A549 (cell line): ENCODE data around the gene AKIRIN1. TPM values are rescaled to one million over a fixed set of nuclear protein-coding genes. Genes with fewer than 3 reads are reported as not detected.
"Not testable (repeated sequence)": the region's sequence is repeated elsewhere in the genome, so short reads cannot be mapped to it uniquely, and the experiment has no call there.

Source experiments
- ATAC-seq, 2 experiments: fragments of 200-7000 bp in 1 of 2; fragments of >200 bp in 1 of 2; cut with Nextera tagmentation in 1 of 2; cut with Tn5 transposase in 1 of 2; 3 replicates each; pipeline versions ENCODE4 v1.8.0 to v1.9.1; 2018 to 2020; ENCODE audit warnings: mild to moderate bottlenecking in 1 of 2, moderate library complexity in 1 of 2
- CTCF ChIA-PET: fragments of 300-600 bp; sonication (Branson Sonifier 250); formaldehyde crosslinking; extraction: SDS; loops from one replicate; lab custom pipeline; 2021; ENCODE audit warnings: antibody characterized with exemption, inconsistent platforms; lab: Yijun Ruan, JAX
- POLR2A ChIA-PET: fragments of 350-600 bp; formaldehyde crosslinking; extraction: SDS; loops from one replicate; lab custom pipeline; 2021; ENCODE audit warnings: antibody characterized with exemption, inconsistent platforms; lab: Yijun Ruan, JAX
- DNase-seq, 2 experiments: peaks; one replicate each; pipeline versions ENCODE4 v3.0.0 to v3.0.0-alpha.2; 2011 to 2016; ENCODE audit warnings: low read depth in 1 of 2, low spot score in 1 of 2
- FAIRE-seq: peaks from 2 replicates; lab custom pipeline; 2011; peaks lifted over from hg19 to GRCh38; lab: Jason Lieb, UNC
- H3K27ac ChIP-seq, 2 experiments: fragments of >200 bp; sonication (Bioruptor Twin); formaldehyde crosslinking; 3 replicates each; pipeline ENCODE4 v1.5.1; 2016 to 2017
- H3K4me1 ChIP-seq: fragments of >200 bp; sonication (Bioruptor Twin); formaldehyde crosslinking; 3 replicates; pipeline ENCODE4 v1.6.1; 2016
- H3K4me2 ChIP-seq: fragments of >200 bp; sonication (Bioruptor Twin); formaldehyde crosslinking; 3 replicates; pipeline ENCODE4 v1.6.1; 2016
- H3K4me3 ChIP-seq: fragments of >200 bp; sonication (Bioruptor Twin); formaldehyde crosslinking; 3 replicates; pipeline ENCODE4 v1.5.1; 2016
- H3K9me3 ChIP-seq: fragments of >200 bp; sonication (Bioruptor Twin); formaldehyde crosslinking; 3 replicates; pipeline ENCODE4 v1.6.1; 2016
- ATOH8 ChIP-seq: fragments of 250-450 bp; sonication (Bioruptor Pico); IDR thresholded peaks from 2 replicates; pipeline ENCODE4 v1.5.0; 2020; ENCODE audit warnings: low read depth, mild to moderate bottlenecking, moderate library complexity
- BHLHE40 ChIP-seq: IDR thresholded peaks from 2 replicates; pipeline ENCODE4 v1.6.1; 2012; ENCODE audit warnings: low read depth, low read length, inconsistent platforms
- CBX8 ChIP-seq: fragments of 200-600 bp; sonication (generic); IDR thresholded peaks from 2 replicates; pipeline ENCODE4 v1.6.1; 2016
- CTCF ChIP-seq: fragments of >200 bp; sonication (Bioruptor Twin); formaldehyde crosslinking; IDR thresholded peaks from 3 replicates; pipeline ENCODE4 v1.5.1; 2016
- ESRRA ChIP-seq: fragments of 150-350 bp; IDR thresholded peaks from 2 replicates; pipeline ENCODE4 v1.6.1; 2014; ENCODE audit warnings: mild to moderate bottlenecking, low read length, borderline replicate concordance
- FOSL2 ChIP-seq, 2 experiments: fragments of 450-650 bp in 1 of 2; fragments of >200 bp in 1 of 2; sonication (Bioruptor Twin) in 1 of 2; formaldehyde crosslinking; IDR thresholded peaks; 2 replicates each; pipeline versions ENCODE4 v1.5.0 to v1.6.1; 2016 to 2020; ENCODE audit warnings: mild to moderate bottlenecking in 1 of 2, moderate library complexity in 1 of 2
- FOXS1 ChIP-seq: fragments of 250-450 bp; sonication (Bioruptor Pico); IDR thresholded peaks from 2 replicates; pipeline ENCODE4 v1.5.0; 2020; ENCODE audit warnings: mild to moderate bottlenecking, moderate library complexity
- HDAC2 ChIP-seq: fragments of 200-600 bp; sonication (generic); IDR thresholded peaks from 2 replicates; pipeline ENCODE4 v1.6.1; 2016
- HES2 ChIP-seq: fragments of >200 bp; sonication (Bioruptor Twin); formaldehyde crosslinking; IDR thresholded peaks from 2 replicates; pipeline ENCODE4 v1.6.1; 2016
- HEYL ChIP-seq: fragments of 250-450 bp; sonication (Bioruptor Pico); IDR thresholded peaks from 2 replicates; pipeline ENCODE4 v1.8.0; 2021; ENCODE audit warnings: mild to moderate bottlenecking, moderate library complexity
- HMGXB4 ChIP-seq: fragments of 250-450 bp; sonication (Bioruptor Pico); IDR thresholded peaks from 2 replicates; pipeline ENCODE4 v1.5.0; 2021; ENCODE audit warnings: mild to moderate bottlenecking, moderate library complexity, borderline replicate concordance
- HOXB5 ChIP-seq: fragments of 250-450 bp; sonication (Bioruptor Pico); IDR thresholded peaks from 2 replicates; pipeline ENCODE4 v1.5.0; 2020; ENCODE audit warnings: mild to moderate bottlenecking, moderate library complexity
- KDM1A ChIP-seq: fragments of 200-600 bp; sonication (generic); IDR thresholded peaks from 2 replicates; pipeline ENCODE4 v1.6.1; 2016; ENCODE audit warnings: low read depth, mild to moderate bottlenecking
- MAFK ChIP-seq: fragments of 450-650 bp; IDR thresholded peaks from 2 replicates; pipeline ENCODE4 v1.6.1; 2014; ENCODE audit not compliant: partially characterized antibody
- NFE2L2 ChIP-seq: fragments of 150-350 bp; conservative IDR thresholded peaks from 2 replicates; pipeline ENCODE4 v1.6.1; 2014; ENCODE audit warnings: low read length
- PBX3 ChIP-seq: IDR thresholded peaks from 2 replicates; pipeline ENCODE4 v1.6.1; 2012
- POLR2A ChIP-seq: IDR thresholded peaks from 2 replicates; pipeline ENCODE4 v1.6.1; 2012; ENCODE audit warnings: mild to moderate bottlenecking, low read length
- RAD21 ChIP-seq, 2 experiments: fragments of >200 bp in 1 of 2; sonication (Bioruptor Twin) in 1 of 2; formaldehyde crosslinking in 1 of 2; IDR thresholded peaks in 1 of 2; conservative IDR thresholded peaks in 1 of 2; 2 replicates in 1 of 2; 3 replicates in 1 of 2; pipeline ENCODE4 v1.6.1; 2012 to 2018; ENCODE audit warnings: inconsistent platforms in 1 of 2
- RFX5 ChIP-seq: fragments of 450-650 bp; IDR thresholded peaks from 2 replicates; pipeline ENCODE4 v1.7.1; 2014; ENCODE audit warnings: antibody characterized with exemption, mild to moderate bottlenecking, moderate library complexity
- SMC3 ChIP-seq: fragments of >200 bp; sonication (Bioruptor Twin); formaldehyde crosslinking; IDR thresholded peaks from 3 replicates; pipeline ENCODE4 v1.6.1; 2018; ENCODE audit warnings: inconsistent platforms
- SREBF2 ChIP-seq: fragments of 450-650 bp; IDR thresholded peaks from 2 replicates; pipeline ENCODE4 v1.6.1; 2014; ENCODE audit warnings: mild to moderate bottlenecking, moderate library complexity
- ZC3H11A ChIP-seq: fragments of 450-650 bp; IDR thresholded peaks from 2 replicates; pipeline ENCODE4 v1.6.1; 2014; ENCODE audit warnings: antibody characterized with exemption, mild to moderate bottlenecking
- WGBS: methylation state at CpG from one replicate; pipeline ENCODE4 v1.1.6; 2017; ENCODE audit errors: missing lambda C conversion rate; 5-methylcytosine and 5-hydroxymethylcytosine counted together
- polyA plus RNA-seq, 4 experiments: library from polyadenylated mRNA; depleted of rRNA in 3 of 4; stranded (reverse); fragments of >200 nt; fragmentation: RNase III in 1 of 4; extraction: RNeasy Plus Mini Kit Qiagen cat#74134 plus additional on column Dnase treatment in 1 of 4; gene quantifications; 2 replicates in 3 of 4; 3 replicates in 1 of 4; pipeline ENCODE4 v1.2.3, GENCODE V29; 2011 to 2017
- TF ChIP-seq, protein P1 (sequence below): fragments of 150-350 bp; IDR thresholded peaks from 2 replicates; pipeline ENCODE4 v1.6.1; 2014; ENCODE audit warnings: low read depth, mild to moderate bottlenecking, low read length

AKIRIN1 gene
- polyA plus RNA-seq, 2 of the 4 experiments (the other 2 are of a cell fraction), result 37.7 to 72.0 TPM

DNA sequence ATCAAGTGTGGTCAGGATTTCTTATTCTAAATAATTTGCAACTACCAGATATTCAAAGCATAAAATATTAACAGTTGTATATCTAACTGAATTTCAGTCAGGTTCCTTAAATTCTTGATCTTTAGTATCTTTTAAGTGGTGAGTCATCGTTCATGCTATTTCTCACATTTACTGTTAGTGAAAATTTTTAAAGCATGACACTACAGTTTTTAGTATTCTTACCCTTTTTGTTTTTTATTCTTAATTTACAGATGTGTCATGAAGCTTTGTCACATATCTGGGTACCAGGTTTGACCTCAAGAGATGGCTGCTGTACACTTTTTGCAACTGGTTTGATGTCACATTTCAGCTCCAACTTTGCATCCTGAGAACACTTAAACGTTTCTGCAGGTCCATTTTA is 12.7 kb downstream of the AKIRIN1 start:
- ATAC-seq (no peak), DNase-seq (no peak)
- no peak overlapping the region for H3K4me2 ChIP-seq
- POLR2A ChIA-PET, result interaction anchor here (1.6 kb wide), 1 partner anchor 23 kb away, joined by 4 read pairs; the partner anchor contains the start of gene NDUFS5
- peaks cover 17% of the 10 kb centered on the region; the same call in 2 of the 3 replicates for H3K4me1 ChIP-seq
- TF ChIP-seq HOXB5 (CRISPR knock-in tag), result no peak
- no peak for TF ChIP-seq FOSL2 (IDR thresholded peaks at IDR 0.05)
- peak; percentile 77 for TF ChIP-seq FOSL2 (CRISPR knock-in tag; IDR thresholded peaks at IDR 0.05)
- TF ChIP-seq HDAC2, result no peak
- TF ChIP-seq, all 56 proteins: peak for 1
- no peaks in the 10 kb centered on the region for H3K9me3 ChIP-seq
- no peak overlapping the region for H3K27ac ChIP-seq
- no peak overlapping the region for H3K4me3 ChIP-seq
- WGBS, result 52% methylated on average over 2 of the region's 2 CpGs
- FAIRE-seq, result no peak
- CTCF ChIA-PET, result no interaction called here

GRCh38 chr1:39006287-39006686 is 15.2 kb downstream of the AKIRIN1 start:
- 88% methylated on average over 1 of the region's 2 CpGs for WGBS
- peaks cover 17% of the 10 kb centered on the region; the same call in 2 of the 3 replicates for H3K4me1 ChIP-seq
- H3K27ac ChIP-seq, result no peak overlapping the region
- TF ChIP-seq HMGXB4 (no peak), RFX5 (no peak), ZC3H11A (no peak), HEYL (CRISPR knock-in tag) (no peak), KDM1A (no peak), ESRRA (no peak)
- TF ChIP-seq, protein P1, sequence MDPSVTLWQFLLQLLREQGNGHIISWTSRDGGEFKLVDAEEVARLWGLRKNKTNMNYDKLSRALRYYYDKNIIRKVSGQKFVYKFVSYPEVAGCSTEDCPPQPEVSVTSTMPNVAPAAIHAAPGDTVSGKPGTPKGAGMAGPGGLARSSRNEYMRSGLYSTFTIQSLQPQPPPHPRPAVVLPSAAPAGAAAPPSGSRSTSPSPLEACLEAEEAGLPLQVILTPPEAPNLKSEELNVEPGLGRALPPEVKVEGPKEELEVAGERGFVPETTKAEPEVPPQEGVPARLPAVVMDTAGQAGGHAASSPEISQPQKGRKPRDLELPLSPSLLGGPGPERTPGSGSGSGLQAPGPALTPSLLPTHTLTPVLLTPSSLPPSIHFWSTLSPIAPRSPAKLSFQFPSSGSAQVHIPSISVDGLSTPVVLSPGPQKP, result no peak
- TF ChIP-seq, all 56 proteins: peak for 0
- ATAC-seq (no peak), DNase-seq (no peak), FAIRE-seq (no peak)
- Histone ChIP-seq H3K9me3 (no peaks in the 10 kb centered on the region), H3K4me3 (no peak overlapping the region), H3K4me2 (no peak overlapping the region)
- POLR2A ChIA-PET, result interaction anchor here (0.7 kb wide), 1 partner anchor 40 kb away, joined by 3 read pairs; no protein-coding TSS in a partner anchor
- CTCF ChIA-PET, result interaction anchor here (1.3 to 1.4 kb wide), 2 partner anchors 8 to 11 kb away, joined by 3 to 5 read pairs; no protein-coding TSS in a partner anchor

DNA sequence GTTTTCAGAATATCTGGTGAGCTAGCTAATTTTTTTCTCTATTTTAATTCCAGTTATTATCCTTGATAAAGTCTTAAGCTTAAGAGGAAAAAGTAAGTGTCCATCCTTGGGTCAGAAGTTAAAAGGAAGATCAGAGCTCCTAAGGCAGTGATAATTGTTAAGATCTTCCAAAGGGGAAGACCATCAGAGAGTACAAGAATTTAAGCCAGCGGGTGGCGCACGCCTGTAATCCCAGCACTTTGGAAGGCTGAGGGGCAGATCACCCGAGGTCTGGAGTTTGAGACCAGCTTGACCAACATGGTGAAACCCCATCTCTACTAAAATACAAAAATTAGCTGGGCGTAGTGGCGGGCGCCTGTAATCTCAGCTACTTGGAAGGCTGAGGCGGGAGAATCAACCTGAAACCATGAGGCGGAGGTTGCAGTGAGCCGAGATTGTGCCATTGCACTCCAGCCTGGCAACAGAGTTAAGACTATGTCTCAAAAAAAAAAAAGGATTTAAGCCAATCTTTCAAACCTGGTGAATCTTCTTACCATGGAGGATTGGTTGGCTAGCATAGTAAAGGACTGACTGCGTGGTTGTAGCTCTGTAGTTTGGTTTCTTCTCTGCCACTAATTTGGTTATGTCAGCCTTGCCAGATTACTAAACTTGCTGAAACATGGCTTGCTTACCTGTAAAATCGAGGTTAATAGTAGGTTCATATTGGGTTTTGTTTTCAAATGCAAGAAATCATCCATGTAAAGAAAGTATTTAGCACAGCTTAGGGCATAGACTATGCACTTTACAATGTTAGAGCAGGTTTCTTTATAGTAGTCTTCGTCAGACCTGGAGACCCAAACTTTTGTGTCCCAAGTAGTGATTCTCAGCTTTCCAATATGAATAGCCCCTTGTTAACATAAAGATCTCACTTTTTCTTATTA is 15.9 kb downstream of the AKIRIN1 start:
- Histone ChIP-seq H3K27ac (no peak overlapping the region), H3K4me2 (no peak overlapping the region), H3K4me1 (peaks cover 17% of the 10 kb centered on the region; the same call in 2 of the 3 replicates), H3K9me3 (no peaks in the 10 kb centered on the region), H3K4me3 (no peak overlapping the region)
- CTCF ChIA-PET, result interaction anchor here (1.3 to 1.4 kb wide), 2 partner anchors 9 to 12 kb away, joined by 3 to 5 read pairs; no protein-coding TSS in a partner anchor
- ATAC-seq, result no peak; a peak in 1 of 6 replicates
- POLR2A ChIA-PET, result interaction anchor here (0.7 kb wide), 1 partner anchor 40 kb away, joined by 3 read pairs; no protein-coding TSS in a partner anchor
- FAIRE-seq, result no peak
- WGBS, result 94% methylated on average over 13 of the region's 13 CpGs
- no peak for TF ChIP-seq FOXS1 (CRISPR knock-in tag)
- TF ChIP-seq FOSL2 (IDR thresholded peaks at IDR 0.05), result no peak
- TF ChIP-seq FOSL2 (CRISPR knock-in tag; IDR thresholded peaks at IDR 0.05), result no peak
- TF ChIP-seq HES2, result no peak
- TF ChIP-seq CBX8, result no peak
- TF ChIP-seq BHLHE40, result no peak
- no peak for TF ChIP-seq RAD21 (conservative IDR thresholded peaks at IDR 0.05 in 1 of 2, IDR thresholded peaks at IDR 0.05 in 1 of 2)
- no peak for TF ChIP-seq NFE2L2
- TF ChIP-seq ATOH8 (CRISPR knock-in tag), result no peak
- TF ChIP-seq SMC3, result no peak
- no peak for TF ChIP-seq MAFK
- no peak for TF ChIP-seq POLR2A
- TF ChIP-seq CTCF, result no peak
- TF ChIP-seq SREBF2, result no peak
- no peak for TF ChIP-seq PBX3
- peak in 1 of 2 experiments; percentile 6 for DNase-seq

GRCh38 chr1:39014956-39015355 is 23.9 kb downstream of the AKIRIN1 start:
- H3K4me3 ChIP-seq, H3K4me1 ChIP-seq, H3K9me3 ChIP-seq, H3K27ac ChIP-seq, DNase-seq, CTCF ChIA-PET, FAIRE-seq, POLR2A ChIA-PET, H3K4me2 ChIP-seq: not testable (repeated sequence)
- ATAC-seq, result peak; percentile 24 to 54; a peak in 3 of 6 replicates
- WGBS, result 92% methylated on average over 8 of the region's 8 CpGs
